BLaER1 treated with 17β-estradiol and CSF1 and Interleukin-3, amounts not matched to agents 10 nM and 100 nM (cell line): ENCODE measurements around the gene UFSP1.
A peak's percentile ranks its signal among the peaks of the same experiment; 100 is the strongest.

Experiments
- H3K27ac ChIP-seq, 11 experiments: shearing (Covaris generic); formaldehyde crosslinking; 2 replicates each; pipeline ENCODE4 v1.8.1; 2022
- H3K27me3 ChIP-seq, 11 experiments: shearing (Covaris generic); formaldehyde crosslinking; 2 replicates each; pipeline ENCODE4 v1.8.1; 2022
- H3K36me3 ChIP-seq, 11 experiments: shearing (Covaris generic); formaldehyde crosslinking; 2 replicates each; pipeline ENCODE4 v1.8.1; 2022
- H3K4me1 ChIP-seq, 10 experiments: shearing (Covaris generic); formaldehyde crosslinking; 2 replicates each; pipeline ENCODE4 v1.8.1; 2022
- H3K4me2 ChIP-seq, 11 experiments: shearing (Covaris generic); formaldehyde crosslinking; 2 replicates each; pipeline ENCODE4 v1.8.1; 2022
- H3K4me3 ChIP-seq, 10 experiments: shearing (Covaris generic); formaldehyde crosslinking; 2 replicates each; pipeline ENCODE4 v1.8.1; 2022
- H3K9ac ChIP-seq, 11 experiments: shearing (Covaris generic); formaldehyde crosslinking; 2 replicates each; pipeline ENCODE4 v1.8.1; 2022
- H3K9me3 ChIP-seq, 11 experiments: shearing (Covaris generic); formaldehyde crosslinking; replicated peaks in 1 of 11; 2 replicates each; pipeline ENCODE4 v1.8.1; 2022
- H4K20me1 ChIP-seq, 11 experiments: shearing (Covaris generic); formaldehyde crosslinking; 2 replicates each; pipeline ENCODE4 v1.8.1; 2022
- Cebpa-rat ChIP-seq, 11 experiments: shearing (Covaris generic); IDR thresholded peaks; 2 replicates each; pipeline ENCODE4 v1.8.1; 2022

The UFSP1 gene

GRCh38 chr7:100867776-100868485 lies 21.6 kb downstream of the UFSP1 start:
- peaks cover 33 to 61% (median 52%) of the 10 kb centered on the region in 11 experiments for H3K36me3 ChIP-seq

GRCh38 chr7:100867040-100867775 lies 22.3 kb downstream of the UFSP1 start, which contains the start of gene TRIP6:
Gene TRIP6, plus strand, starts transcription at chr7:100867387. Its CDS starts 111 bp downstream, at chr7:100867498.
- Histone ChIP-seq H3K4me2 (peak within 1 kb of the TSS; percentile 93 to 99 (median 98)), H3K4me3 (peak within 1 kb of the TSS; percentile 76 to 99 (median 95)), H3K27me3 (no peaks in the 10 kb centered on the region), H3K9me3 (no peaks in the 10 kb centered on the region), H3K27ac (peak within 1 kb of the TSS; percentile 87 to 98 (median 95)), H3K9ac (peak within 1 kb of the TSS; percentile 88 to 99 (median 96)), H4K20me1 (peaks cover 0 to 23% (median 8%) of the 10 kb centered on the region in 11 experiments; a peak in 12 of 22 replicates), H3K36me3 (peaks cover 31 to 61% (median 52%) of the 10 kb centered on the region in 11 experiments), H3K4me1 (peaks cover 57 to 81% (median 74%) of the 10 kb centered on the region in 10 experiments)
- no peak for TF ChIP-seq Cebpa-rat (IDR thresholded peaks at IDR 0.05)

More at GRCh38 chr7:100867776-100868485, 21.6 kb downstream of the UFSP1 start:
- H3K9ac ChIP-seq: peak overlapping the region; percentile 88 to 99 (median 96)
- peak overlapping the region; percentile 93 to 99 (median 98) for H3K4me2 ChIP-seq
- H4K20me1 ChIP-seq: peaks cover 0 to 16% (median 5%) of the 10 kb centered on the region in 11 experiments; a peak in 8 of 22 replicates
- peak overlapping the region; percentile 87 to 98 (median 95) for H3K27ac ChIP-seq
- H3K4me3 ChIP-seq: peak overlapping the region; percentile 76 to 99 (median 95)
- TF ChIP-seq Cebpa-rat (IDR thresholded peaks at IDR 0.05): no peak
- H3K4me1 ChIP-seq: peaks cover 56 to 74% (median 68%) of the 10 kb centered on the region in 10 experiments
- H3K27me3 ChIP-seq: no peaks in the 10 kb centered on the region
- H3K9me3 ChIP-seq: no peaks in the 10 kb centered on the region

GRCh38 chr7:100866729-100867039 lies 22.8 kb downstream of the UFSP1 start:
- Histone ChIP-seq H4K20me1 (peaks cover 0 to 28% (median 10%) of the 10 kb centered on the region in 11 experiments; a peak in 15 of 22 replicates), H3K4me1 (peaks cover 57 to 84% (median 74%) of the 10 kb centered on the region in 10 experiments), H3K4me3 (peak overlapping the region; percentile 76 to 99 (median 95)), H3K4me2 (peak overlapping the region; percentile 93 to 99 (median 98)), H3K27me3 (no peaks in the 10 kb centered on the region), H3K9me3 (no peaks in the 10 kb centered on the region), H3K27ac (peak overlapping the region; percentile 87 to 98 (median 95)), H3K9ac (peak overlapping the region; percentile 88 to 99 (median 96)), H3K36me3 (peaks cover 31 to 61% (median 52%) of the 10 kb centered on the region in 11 experiments)
- no peak for TF ChIP-seq Cebpa-rat (IDR thresholded peaks at IDR 0.05)

- peak overlapping the region; percentile 76 to 99 (median 95); a peak in 19 of 20 replicates for H3K4me3 ChIP-seq
- peaks cover 58 to 83% (median 71%) of the 10 kb centered on the region in 10 experiments for H3K4me1 ChIP-seq
- H3K9me3 ChIP-seq: no peaks in the 10 kb centered on the region
- peaks cover 0 to 34% (median 16%) of the 10 kb centered on the region in 11 experiments; a peak in 17 of 22 replicates for H4K20me1 ChIP-seq
- TF ChIP-seq Cebpa-rat (IDR thresholded peaks at IDR 0.05): no peak
- peak overlapping the region; percentile 87 to 98 (median 95) for H3K27ac ChIP-seq
- peak overlapping the region; percentile 88 to 99 (median 96) for H3K9ac ChIP-seq
- peak overlapping the region; percentile 93 to 99 (median 98) for H3K4me2 ChIP-seq
- H3K27me3 ChIP-seq: no peaks in the 10 kb centered on the region
- peaks cover 31 to 61% (median 52%) of the 10 kb centered on the region in 11 experiments for H3K36me3 ChIP-seq
Measured at GRCh38 chr7:100865938-100866728, 23.4 kb downstream of the UFSP1 start.

GRCh38 chr7:100865372-100865911 lies 24.1 kb downstream of the UFSP1 start:
- Histone ChIP-seq H4K20me1 (peaks cover 0 to 41% (median 23%) of the 10 kb centered on the region in 11 experiments; a peak in 18 of 22 replicates), H3K36me3 (peaks cover 31 to 61% (median 52%) of the 10 kb centered on the region in 11 experiments), H3K9me3 (no peaks in the 10 kb centered on the region), H3K27ac (peak overlapping the region; percentile 87 to 98 (median 95); a peak in 21 of 22 replicates), H3K4me3 (peak overlapping the region in 3 of 10 experiments; percentile 95 to 99 (median 99); a peak in 4 of 20 replicates), H3K9ac (peak overlapping the region in 10 of 11 experiments; percentile 88 to 98 (median 96); a peak in 17 of 22 replicates), H3K27me3 (no peaks in the 10 kb centered on the region), H3K4me1 (peaks cover 52 to 83% (median 70%) of the 10 kb centered on the region in 10 experiments), H3K4me2 (peak overlapping the region; percentile 93 to 99 (median 98))
- TF ChIP-seq Cebpa-rat (IDR thresholded peaks at IDR 0.05): no peak

- Histone ChIP-seq H4K20me1 (peaks cover 9 to 52% (median 34%) of the 10 kb centered on the region in 11 experiments; a peak in 21 of 22 replicates), H3K9me3 (no peaks in the 10 kb centered on the region), H3K9ac (0 out of 22 replicates have a peak overlapping the region, but pooled peaks of 1 of the 11 experiments have one; percentile 1), H3K27me3 (no peaks in the 10 kb centered on the region), H3K36me3 (peaks cover 32 to 66% (median 61%) of the 10 kb centered on the region in 11 experiments), H3K4me1 (peaks cover 45 to 83% (median 69%) of the 10 kb centered on the region in 10 experiments), H3K4me2 (peak overlapping the region in 5 of 11 experiments; percentile 30 to 95 (median 37); a peak in 5 of 22 replicates), H3K27ac (no peak overlapping the region), H3K4me3 (no peak overlapping the region)
- TF ChIP-seq Cebpa-rat (IDR thresholded peaks at IDR 0.05): no peak
Measured at GRCh38 chr7:100864263-100864845, 25.2 kb downstream of the UFSP1 start.

GRCh38 chr7:100863406-100863950 lies 26.0 kb downstream of the UFSP1 start:
- H3K36me3 ChIP-seq: peaks cover 32 to 75% (median 69%) of the 10 kb centered on the region in 11 experiments
- peaks cover 17 to 60% (median 43%) of the 10 kb centered on the region in 11 experiments; a peak in 21 of 22 replicates for H4K20me1 ChIP-seq
- H3K4me1 ChIP-seq: peaks cover 37 to 75% (median 61%) of the 10 kb centered on the region in 10 experiments
- peak overlapping the region in 10 of 11 experiments; percentile 0 to 95 (median 35); a peak in 16 of 22 replicates for H3K4me2 ChIP-seq
- H3K9me3 ChIP-seq: no peaks in the 10 kb centered on the region
- no peak for TF ChIP-seq Cebpa-rat (IDR thresholded peaks at IDR 0.05)
- H3K4me3 ChIP-seq: no peak overlapping the region
- peak overlapping the region in 6 of 11 experiments; percentile 2 to 35 (median 30); a peak in 4 of 22 replicates for H3K9ac ChIP-seq
- H3K27ac ChIP-seq: 0 out of 22 replicates have a peak overlapping the region, but pooled peaks of 1 of the 11 experiments have one; percentile 13
- no peaks in the 10 kb centered on the region for H3K27me3 ChIP-seq
